Kasumi-1 (cell line): ENCODE measurements around the gene AK2.
"Not testable (repeated sequence)": the region's sequence is repeated elsewhere in the genome, so short reads cannot be mapped to it uniquely, and the experiment has no call there.

Source experiments
- DNase-seq, 2 experiments: peaks; one replicate each; lab custom pipeline; 2025; lab: John Stamatoyannopoulos, UW

The AK2 gene

GRCh38 chr1:32998997-32999396, 37.7 kb downstream of the AK2 start:
- DNase-seq = no peak

GRCh38 chr1:32998064-32998463, 38.6 kb downstream of the AK2 start:
- peak; percentile 88 to 91 for DNase-seq

GRCh38 chr1:32997381-32997891, 39.2 kb downstream of the AK2 start:
- DNase-seq = no peak

- not testable (repeated sequence) for DNase-seq
Observed at GRCh38 chr1:32993324-32993636, 43.4 kb downstream of the AK2 start.

- peak; percentile 97 for DNase-seq
Observed at GRCh38 chr1:32992489-32993323, 44.0 kb downstream of the AK2 start.

- DNase-seq = no peak
Observed at GRCh38 chr1:32991819-32992488, 44.7 kb downstream of the AK2 start.

- DNase-seq = no peak
Observed at GRCh38 chr1:32991386-32991785, 45.3 kb downstream of the AK2 start.

- no peak for DNase-seq
Observed at GRCh38 chr1:32990887-32991286, 45.8 kb downstream of the AK2 start.

GRCh38 chr1:32989160-32990050, 47.3 kb downstream of the AK2 start:
- peak; percentile 65 to 70 for DNase-seq

GRCh38 chr1:32988665-32989064, 48.0 kb downstream of the AK2 start:
- DNase-seq = no peak

- DNase-seq = no peak
Observed at GRCh38 chr1:32985226-32985625, 51.5 kb downstream of the AK2 start.

GRCh38 chr1:32984455-32985171, 52.1 kb downstream of the AK2 start:
- no peak for DNase-seq

- no peak for DNase-seq
Observed at GRCh38 chr1:32984090-32984454, 52.6 kb downstream of the AK2 start.

- no peak for DNase-seq
Observed at GRCh38 chr1:32983020-32983419, 53.7 kb downstream of the AK2 start.

GRCh38 chr1:32981003-32981901, 55.4 kb downstream of the AK2 start:
- DNase-seq = peak; percentile 94 to 97

- no peak for DNase-seq
Observed at GRCh38 chr1:32980080-32980479, 56.6 kb downstream of the AK2 start.

GRCh38 chr1:32978854-32979253, 57.8 kb downstream of the AK2 start:
- DNase-seq = no peak

GRCh38 chr1:32977546-32978087, 59.1 kb downstream of the AK2 start:
- DNase-seq = no peak

- DNase-seq = not testable (repeated sequence)
Observed at GRCh38 chr1:32975055-32975454, 61.6 kb downstream of the AK2 start.

GRCh38 chr1:32973458-32973857, 63.2 kb downstream of the AK2 start:
- DNase-seq = not testable (repeated sequence)
